Measurements from ENCODE around the gene MYBBP1A. TPM values are rescaled to one million over a fixed set of nuclear protein-coding genes. Genes with fewer than 3 reads are reported as not detected.

The MYBBP1A gene
- total and polyA plus RNA-seq, 2 of the 4 experiments (the other 2 are of a cell fraction), result 22.6 to 45.9 TPM

DNA sequence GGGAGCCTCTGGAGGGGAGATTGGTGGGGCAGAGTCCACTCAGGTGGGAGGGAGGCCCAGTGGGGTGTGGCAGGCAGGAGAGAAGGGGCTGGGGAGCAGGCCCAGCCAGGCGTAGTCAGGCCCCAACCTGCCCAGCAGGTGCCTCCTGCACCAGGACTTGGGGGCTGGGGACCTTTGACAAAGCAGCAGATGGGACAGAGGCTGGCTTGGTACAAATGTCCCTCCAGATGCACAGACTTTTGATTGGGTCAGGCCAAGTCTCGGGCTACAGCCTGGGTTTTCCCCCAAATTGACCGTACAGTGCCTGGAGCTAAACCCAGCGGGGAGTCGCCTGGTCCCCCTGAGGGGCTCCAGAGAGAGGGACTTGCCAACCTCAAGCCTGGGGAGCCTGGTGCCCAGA is 4.8 kb upstream of the MYBBP1A start:
- Histone ChIP-seq H4K20me1 (ENCODE audit: insufficient read depth, low read length) (no peaks in the 10 kb centered on the region), H3K4ac (ENCODE audit: low read depth, low read length) (no peak overlapping the region), H3K4me1 (ENCODE audit: control insufficient read depth, insufficient read depth, low read length) (peaks cover 2% of the 10 kb centered on the region), H2AFZ (replicated peaks; ENCODE audit: low read length, poor library complexity) (no peak overlapping the region), H3K36me3 (ENCODE audit: control insufficient read depth, insufficient read depth, low read length) (no peaks in the 10 kb centered on the region), H3K18ac (ENCODE audit: low read depth, low read length) (no peak overlapping the region), H3K23ac (ENCODE audit: low read depth, low read length) (no peak overlapping the region), H2BK20ac (ENCODE audit: low read depth, low read length) (no peak overlapping the region), H4K91ac (ENCODE audit: insufficient read depth, low read depth, low read length) (no peak overlapping the region), H2BK15ac (ENCODE audit: low read depth, low read length) (no peak overlapping the region), H2BK5ac (ENCODE audit: low read depth, low read length, poor library complexity, severe bottlenecking) (no peak overlapping the region), H3K9ac (ENCODE audit: low read depth, low read length) (no peak overlapping the region), H4K5ac (ENCODE audit: low read depth, low read length) (no peak overlapping the region), H2AK5ac (ENCODE audit: low read depth, low read length) (no peak overlapping the region), H3K9me3 (ENCODE audit: control insufficient read depth, insufficient read depth, low read length) (no peaks in the 10 kb centered on the region), H2BK120ac (ENCODE audit: low read depth, low read length) (no peak overlapping the region), H2AK9ac (replicated peaks; ENCODE audit: low read depth, low read length, poor library complexity) (no peak overlapping the region), H3K14ac (replicated peaks; ENCODE audit: low read depth, low read length) (no peak overlapping the region), H3K56ac (ENCODE audit: extremely low read depth, insufficient read depth, low read length) (no peak overlapping the region), H3K4me3 (ENCODE audit: insufficient read depth, low read depth, low read length) (no peak overlapping the region), H3K27me3 (ENCODE audit: control insufficient read depth, insufficient read depth, low read length) (peaks cover 5% of the 10 kb centered on the region; the same call in 1 of the 2 replicates), H4K8ac (ENCODE audit: low read depth in 2 of 2, low read length in 2 of 2) (no peak overlapping the region), H3K9me1 (ENCODE audit: insufficient read depth, low read length) (no peaks in the 10 kb centered on the region), H3K4me2 (ENCODE audit: low read depth, low read length) (no peak overlapping the region), H3K79me1 (ENCODE audit: low read depth in 1 of 2, low read length in 2 of 2) (peaks cover 0 to 2% of the 10 kb centered on the region in 2 experiments; a peak in 1 of 4 replicates), H3K27ac (ENCODE audit: insufficient read depth, low read length) (no peak overlapping the region)
- WGBS, 2 experiments (ENCODE audit: extremely low coverage in 2 of 2, insufficient read length in 1 of 2), result 100% methylated on average over 2 of the region's 5 CpGs; no CpG with 5 or more reads in 1 of the 2 experiments
- DNase-seq, result no peak
- POLR2A ChIA-PET (ENCODE audit: unreplicated experiment), result no interaction called here
- intact Hi-C loops (cut with micrococcal nuclease) (loop anchor here (5.0 to 10.0 kb wide), 2 partner anchors 138 to 325 kb away; no protein-coding TSS in a partner anchor), dilution Hi-C loops (cut with HindIII; ENCODE audit: low sequenced_read_pairs, unreplicated experiment) (no loop called here), in situ Hi-C loops (cut with MboI; ENCODE audit: low sequenced_read_pairs) (loop anchor here (10.0 kb wide), 1 partner anchor 65 kb away; the partner anchor contains the start of gene SPNS2)
- no TSS peak for BruUV-seq (replicated peaks)
- CTCF ChIA-PET, result no interaction called here
- TF ChIP-seq SMC3 (IDR thresholded peaks at IDR 0.05; ENCODE audit: low read depth, low read length) (no peak), RAD21 (IDR thresholded peaks at IDR 0.05; ENCODE audit: low read length) (no peak), NFE2L2 (IDR thresholded peaks at IDR 0.05; ENCODE audit: low read depth, low read length) (no peak), FOS (IDR thresholded peaks at IDR 0.05; ENCODE audit: low read depth, low read length) (no peak), RFX5 (IDR thresholded peaks at IDR 0.05; ENCODE audit: low read depth, low read length) (no peak), MAFK (IDR thresholded peaks at IDR 0.05; ENCODE audit: low read depth, low read length) (no peak), MAZ (IDR thresholded peaks at IDR 0.05; ENCODE audit: borderline replicate concordance, low read depth, low read length) (no peak), POLR2A (IDR thresholded peaks at IDR 0.05; ENCODE audit: low read depth, low read length) (no peak), BHLHE40 (IDR thresholded peaks at IDR 0.05; ENCODE audit: low read depth, low read length) (no peak), CHD1 (IDR thresholded peaks at IDR 0.05; ENCODE audit: low read depth, low read length) (no peak), MXI1 (IDR thresholded peaks at IDR 0.05; ENCODE audit: borderline replicate concordance, low read depth, low read length) (no peak)
- TF ChIP-seq, protein P1, sequence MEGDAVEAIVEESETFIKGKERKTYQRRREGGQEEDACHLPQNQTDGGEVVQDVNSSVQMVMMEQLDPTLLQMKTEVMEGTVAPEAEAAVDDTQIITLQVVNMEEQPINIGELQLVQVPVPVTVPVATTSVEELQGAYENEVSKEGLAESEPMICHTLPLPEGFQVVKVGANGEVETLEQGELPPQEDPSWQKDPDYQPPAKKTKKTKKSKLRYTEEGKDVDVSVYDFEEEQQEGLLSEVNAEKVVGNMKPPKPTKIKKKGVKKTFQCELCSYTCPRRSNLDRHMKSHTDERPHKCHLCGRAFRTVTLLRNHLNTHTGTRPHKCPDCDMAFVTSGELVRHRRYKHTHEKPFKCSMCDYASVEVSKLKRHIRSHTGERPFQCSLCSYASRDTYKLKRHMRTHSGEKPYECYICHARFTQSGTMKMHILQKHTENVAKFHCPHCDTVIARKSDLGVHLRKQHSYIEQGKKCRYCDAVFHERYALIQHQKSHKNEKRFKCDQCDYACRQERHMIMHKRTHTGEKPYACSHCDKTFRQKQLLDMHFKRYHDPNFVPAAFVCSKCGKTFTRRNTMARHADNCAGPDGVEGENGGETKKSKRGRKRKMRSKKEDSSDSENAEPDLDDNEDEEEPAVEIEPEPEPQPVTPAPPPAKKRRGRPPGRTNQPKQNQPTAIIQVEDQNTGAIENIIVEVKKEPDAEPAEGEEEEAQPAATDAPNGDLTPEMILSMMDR (conservative IDR thresholded peaks at IDR 0.05; ENCODE audit: low read depth, low read length), result no peak
- TF ChIP-seq, protein P2, sequence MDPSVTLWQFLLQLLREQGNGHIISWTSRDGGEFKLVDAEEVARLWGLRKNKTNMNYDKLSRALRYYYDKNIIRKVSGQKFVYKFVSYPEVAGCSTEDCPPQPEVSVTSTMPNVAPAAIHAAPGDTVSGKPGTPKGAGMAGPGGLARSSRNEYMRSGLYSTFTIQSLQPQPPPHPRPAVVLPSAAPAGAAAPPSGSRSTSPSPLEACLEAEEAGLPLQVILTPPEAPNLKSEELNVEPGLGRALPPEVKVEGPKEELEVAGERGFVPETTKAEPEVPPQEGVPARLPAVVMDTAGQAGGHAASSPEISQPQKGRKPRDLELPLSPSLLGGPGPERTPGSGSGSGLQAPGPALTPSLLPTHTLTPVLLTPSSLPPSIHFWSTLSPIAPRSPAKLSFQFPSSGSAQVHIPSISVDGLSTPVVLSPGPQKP (IDR thresholded peaks at IDR 0.05; ENCODE audit: borderline replicate concordance, low read depth, low read length), result no peak
- no peak for ATAC-seq (ENCODE audit: low read depth)
